Esophagus squamous epithelium (tissue), 5 donors: ENCODE measurements around the gene SLC9A2. TPM values are rescaled to one million over a fixed set of nuclear protein-coding genes. Genes with fewer than 3 reads are reported as not detected.

Experiments used
- DNase-seq: peaks from one replicate; lab custom pipeline; 2025; lab: John Stamatoyannopoulos, UW
- H3K27ac ChIP-seq, 4 donors: fragments of 200-600 bp; sonication (generic); one replicate each; pipeline ENCODE4 v1.5.1; 2016 to 2019; ENCODE audit warnings: mild to moderate bottlenecking in 1 of 4
- H3K27me3 ChIP-seq, 4 donors: fragments of 200-600 bp; sonication (generic); 1 replicate in 3 of 4; 2 replicates in 1 of 4; pipeline versions ENCODE4 v1.5.1 to v1.6.0; 2017 to 2021; ENCODE audit warnings: antibody characterized with exemption in 1 of 4
- H3K36me3 ChIP-seq, 3 donors: fragments of 200-600 bp; sonication (generic); one replicate each; pipeline ENCODE4 v1.5.1; 2016 to 2019
- H3K4me1 ChIP-seq, 3 donors: fragments of 200-600 bp; sonication (generic); one replicate each; pipeline ENCODE4 v1.5.1; 2017 to 2019
- H3K4me3 ChIP-seq, 4 donors: fragments of 200-600 bp; sonication (generic); 1 replicate in 3 of 4; 2 replicates in 1 of 4; pipeline ENCODE4 v1.5.1; 2016 to 2019; ENCODE audit warnings: mild to moderate bottlenecking in 2 of 4, moderate library complexity in 1 of 4
- H3K9me3 ChIP-seq, 3 donors: fragments of 200-600 bp; sonication (generic); one replicate each; pipeline ENCODE4 v1.5.1; 2016 to 2019
- CTCF ChIP-seq, 6 experiments: fragments of 450-650 bp in 4 of 6; fragments of 200-600 bp in 2 of 6; sonication (generic) in 2 of 6; IDR thresholded peaks; one replicate each; pipeline ENCODE4 v1.5.1; 2016 to 2019; ENCODE audit warnings: antibody characterized with exemption in 6 of 6, mild to moderate bottlenecking in 4 of 6, moderate library complexity in 4 of 6
- POLR2A ChIP-seq, 4 donors: fragments of 450-650 bp; IDR thresholded peaks; one replicate each; pipeline ENCODE4 v1.6.1; 2017; ENCODE audit warnings: antibody characterized with exemption in 4 of 4, mild to moderate bottlenecking in 4 of 4, moderate library complexity in 3 of 4
- WGBS, 2 donors: methylation state at CpG; one replicate each; pipeline ENCODE4 v1.1.5; 2018; 5-methylcytosine and 5-hydroxymethylcytosine counted together
- intact Hi-C: fragments of 100-400 bp; cut with DNase I; formaldehyde crosslinking; loops from one replicate; pipeline ENCODE4 v1.15.0; 2022
- total RNA-seq, 4 donors: library from RNA; depleted of rRNA; stranded (reverse); fragments of >200 nt; gene quantifications; one replicate each; pipeline ENCODE4 v1.1.0, GENCODE V29; 2016
- donor health status: DM: yes; HTN: yes; CAD: no.

Gene SLC9A2
- total RNA-seq, 4 donors from 2014 or later, result 0.47 TPM; not detected in 3

- no peak for DNase-seq
- Histone ChIP-seq H3K9me3 (no peaks in the 10 kb centered on the region), H3K4me3 (no peak overlapping the region), H3K4me1 (no peaks in the 10 kb centered on the region), H3K27me3 (peaks cover 0 to 6% (median 0%) of the 10 kb centered on the region in 4 donors), H3K27ac (no peak overlapping the region), H3K36me3 (no peaks in the 10 kb centered on the region)
- 75 to 89% methylated on average over 5 of the region's 5 CpGs for WGBS, 2 donors
- intact Hi-C loops, result no loop called here
- TF ChIP-seq POLR2A (IDR thresholded peaks at IDR 0.05) (no peak), CTCF (IDR thresholded peaks at IDR 0.05) (no peak)
Measured at GRCh38 chr2:102678442-102678841, 59.1 kb downstream of the SLC9A2 start.

GRCh38 chr2:102686479-102687439 is 67.4 kb downstream of the SLC9A2 start:
- intact Hi-C loops, result no loop called here
- no peak overlapping the region for H3K27ac ChIP-seq
- no peak overlapping the region for H3K4me3 ChIP-seq
- TF ChIP-seq POLR2A (IDR thresholded peaks at IDR 0.05) (no peak), CTCF (IDR thresholded peaks at IDR 0.05) (no peak)
- no peak for DNase-seq
- H3K36me3 ChIP-seq, result no peaks in the 10 kb centered on the region
- WGBS, 2 donors, result 66 to 80% methylated on average over 11 of the region's 11 CpGs
- no peaks in the 10 kb centered on the region for H3K27me3 ChIP-seq
- no peaks in the 10 kb centered on the region for H3K4me1 ChIP-seq
- no peaks in the 10 kb centered on the region for H3K9me3 ChIP-seq

GRCh38 chr2:102690012-102690411 is 70.7 kb downstream of the SLC9A2 start:
- intact Hi-C loops, result no loop called here
- 55 to 60% methylated on average over 5 of the region's 5 CpGs for WGBS, 2 donors
- no peaks in the 10 kb centered on the region for H3K27me3 ChIP-seq
- H3K4me1 ChIP-seq, result no peaks in the 10 kb centered on the region
- no peaks in the 10 kb centered on the region for H3K36me3 ChIP-seq
- no peak overlapping the region for H3K4me3 ChIP-seq
- H3K27ac ChIP-seq, result no peak overlapping the region
- DNase-seq, result no peak
- TF ChIP-seq CTCF (IDR thresholded peaks at IDR 0.05) (no peak), POLR2A (IDR thresholded peaks at IDR 0.05) (no peak)
- H3K9me3 ChIP-seq, result no peaks in the 10 kb centered on the region

GRCh38 chr2:102696463-102696862 is 77.1 kb downstream of the SLC9A2 start:
- no peak for DNase-seq
- no peak overlapping the region for H3K27ac ChIP-seq
- H3K27me3 ChIP-seq, result no peaks in the 10 kb centered on the region
- intact Hi-C loops, result no loop called here
- H3K36me3 ChIP-seq, result no peaks in the 10 kb centered on the region
- WGBS, 2 donors, result 57 to 86% methylated on average over 2 of the region's 2 CpGs
- no peaks in the 10 kb centered on the region for H3K9me3 ChIP-seq
- H3K4me3 ChIP-seq, result no peak overlapping the region
- no peaks in the 10 kb centered on the region for H3K4me1 ChIP-seq
- TF ChIP-seq POLR2A (IDR thresholded peaks at IDR 0.05) (no peak), CTCF (IDR thresholded peaks at IDR 0.05) (no peak)

GRCh38 chr2:102698369-102699111 is 79.2 kb downstream of the SLC9A2 start:
- intact Hi-C loops, result no loop called here
- no peaks in the 10 kb centered on the region for H3K9me3 ChIP-seq
- WGBS, 2 donors, result 67 to 72% methylated on average over 6 of the region's 6 CpGs
- H3K4me3 ChIP-seq, result no peak overlapping the region
- H3K4me1 ChIP-seq, result no peaks in the 10 kb centered on the region
- no peak for DNase-seq
- peaks cover 0 to 3% (median 0%) of the 10 kb centered on the region in 4 donors for H3K27me3 ChIP-seq
- no peak for TF ChIP-seq POLR2A (IDR thresholded peaks at IDR 0.05)
- TF ChIP-seq CTCF (IDR thresholded peaks at IDR 0.05), result no peak
- no peak overlapping the region for H3K27ac ChIP-seq
- H3K36me3 ChIP-seq, result no peaks in the 10 kb centered on the region
